ENCODE measurements around the gene MEIS3. TPM values are rescaled to one million over a fixed set of nuclear protein-coding genes. Genes with fewer than 3 reads are reported as not detected.

Gene MEIS3
- total and polyA plus RNA-seq, 8 donors, result 3.1 to 18.2 (median 12.8) TPM

GRCh38 chr19:47408156-47408938 lies 11.0 kb downstream of the MEIS3 start:
- WGBS, 5 donors, result 83 to 91% (median 86%) methylated on average over 14 of the region's 14 CpGs
- TF ChIP-seq EP300 (IDR thresholded peaks at IDR 0.05) (no peak), CTCF (IDR thresholded peaks at IDR 0.05) (no peak), POLR2AphosphoS5 (IDR thresholded peaks at IDR 0.05) (no peak), POLR2A (IDR thresholded peaks at IDR 0.05) (no peak)

GRCh38 chr19:47407417-47407774 lies 11.9 kb downstream of the MEIS3 start:
- intact Hi-C loops (cut with DNase I; ENCODE audit: low total_unique reads), result loop anchor here (10.0 kb wide), 1 partner anchor 83 kb away; no protein-coding TSS in a partner anchor
- Histone ChIP-seq H3K27ac (no peak overlapping the region), H3K4me1 (no peaks in the 10 kb centered on the region), H3K27me3 (peaks cover 0 to 78% (median 25%) of the 10 kb centered on the region in 3 donors), H3K36me3 (no peaks in the 10 kb centered on the region), H3K4me3 (no peak overlapping the region), H3K9me3 (no peaks in the 10 kb centered on the region)
- no peak for DNase-seq
- TF ChIP-seq EP300 (IDR thresholded peaks at IDR 0.05) (no peak), POLR2A (IDR thresholded peaks at IDR 0.05) (no peak), CTCF (IDR thresholded peaks at IDR 0.05) (no peak), POLR2AphosphoS5 (IDR thresholded peaks at IDR 0.05) (no peak)
- WGBS, 5 donors, result 5 to 26% (median 21%) methylated on average over 4 to 14 of the region's 14 CpGs

More at GRCh38 chr19:47408156-47408938, 11.0 kb downstream of the MEIS3 start:
- DNase-seq, result no peak
- Histone ChIP-seq H3K27ac (no peak overlapping the region), H3K27me3 (peaks cover 0 to 80% (median 25%) of the 10 kb centered on the region in 3 donors), H3K4me3 (no peak overlapping the region), H3K9me3 (no peaks in the 10 kb centered on the region), H3K36me3 (no peaks in the 10 kb centered on the region), H3K4me1 (no peaks in the 10 kb centered on the region)
- intact Hi-C loops (cut with DNase I; ENCODE audit: low total_unique reads), result loop anchor here (10.0 kb wide), 1 partner anchor 84 kb away; no protein-coding TSS in a partner anchor

- Histone ChIP-seq H3K4me1 (no peaks in the 10 kb centered on the region), H3K9me3 (no peaks in the 10 kb centered on the region), H3K36me3 (no peaks in the 10 kb centered on the region), H3K27me3 (peaks cover 0 to 79% (median 25%) of the 10 kb centered on the region in 3 donors), H3K4me3 (no peak overlapping the region), H3K27ac (no peak overlapping the region)
- no peak for TF ChIP-seq POLR2AphosphoS5 (IDR thresholded peaks at IDR 0.05)
- intact Hi-C loops (cut with DNase I; ENCODE audit: low total_unique reads), result loop anchor here (10.0 kb wide), 1 partner anchor 82 kb away; no protein-coding TSS in a partner anchor
- DNase-seq, result peak in 1 of 2 donors; percentile 69
- 14 to 22% (median 20%) methylated on average over 35 to 47 of the region's 47 CpGs for WGBS, 5 donors
Measured at GRCh38 chr19:47406711-47407416, 12.5 kb downstream of the MEIS3 start.

- WGBS, 5 donors, result 81 to 96% (median 92%) methylated on average over 5 of the region's 5 CpGs
- TF ChIP-seq EP300 (IDR thresholded peaks at IDR 0.05) (no peak), CTCF (IDR thresholded peaks at IDR 0.05) (no peak), POLR2A (IDR thresholded peaks at IDR 0.05) (no peak), POLR2AphosphoS5 (IDR thresholded peaks at IDR 0.05) (no peak)
- Histone ChIP-seq H3K27ac (no peak overlapping the region), H3K4me3 (no peak overlapping the region), H3K36me3 (no peaks in the 10 kb centered on the region), H3K4me1 (no peaks in the 10 kb centered on the region), H3K9me3 (no peaks in the 10 kb centered on the region), H3K27me3 (peaks cover 0 to 83% (median 25%) of the 10 kb centered on the region in 3 donors)
- intact Hi-C loops (cut with DNase I; ENCODE audit: low total_unique reads), result loop anchor here (10.0 kb wide), 1 partner anchor 81 kb away; no protein-coding TSS in a partner anchor
- DNase-seq, result no peak
Measured at GRCh38 chr19:47405854-47406417, 13.4 kb downstream of the MEIS3 start.
